Ovary (tissue), 9 donors: ENCODE results near the gene MYBPC2. TPM values are rescaled to one million over a fixed set of nuclear protein-coding genes. Genes with fewer than 3 reads are reported as not detected.

Source experiments
- DNase-seq, 5 donors: peaks; one replicate each; pipeline ENCODE4 v3.0.0-alpha.2; 2019 to 2020
- H3K27ac ChIP-seq, 2 donors: fragments of 200-600 bp; one replicate each; pipeline versions ENCODE4 v1.5.1 to v1.8.0; 2019 to 2022
- H3K27me3 ChIP-seq: fragments of 200-600 bp; one replicate; pipeline ENCODE4 v1.8.0; 2022
- H3K36me3 ChIP-seq: fragments of 200-600 bp; sonication (generic); one replicate; pipeline ENCODE4 v1.5.1; 2019
- H3K4me1 ChIP-seq: one replicate; pipeline ENCODE4 v1.8.1; 2013; ENCODE audit warnings: mild to moderate bottlenecking, moderate library complexity; ENCODE audit not compliant: insufficient read depth
- H3K4me3 ChIP-seq: fragments of 200-600 bp; sonication (generic); one replicate; pipeline ENCODE4 v1.5.1; 2017
- H3K9me3 ChIP-seq, 2 donors: fragments of 200-600 bp in 1 of 2; sonication (generic) in 1 of 2; one replicate each; pipeline versions ENCODE4 v1.5.1 to v1.8.1; 2013 to 2019; ENCODE audit warnings: mild to moderate bottlenecking in 1 of 2, moderate library complexity in 1 of 2
- EP300 ChIP-seq: sonication (generic); formaldehyde crosslinking; IDR thresholded peaks from one replicate; pipeline ENCODE4 v1.6.1; 2017; ENCODE audit warnings: antibody characterized with exemption
- POLR2A ChIP-seq: fragments of 450-650 bp; IDR thresholded peaks from one replicate; pipeline ENCODE4 v1.6.1; 2017; ENCODE audit warnings: antibody characterized with exemption, mild to moderate bottlenecking, moderate library complexity
- WGBS, 3 donors: extraction: QIAGEN DNeasy Blood & Tissue Kit in 1 of 3; methylation state at CpG; one replicate each; pipeline versions ENCODE4 v1.1.5 to v1.1.7; 2013 to 2017; 5-methylcytosine and 5-hydroxymethylcytosine counted together
- intact Hi-C, 4 donors: fragments of 100-400 bp; cut with DNase I; formaldehyde crosslinking; loops; one replicate each; pipeline versions ENCODE4 v1.11.0 to v1.15.1; 2022 to 2023
- polyA plus RNA-seq, 2 donors: library from polyadenylated mRNA; stranded (reverse); fragments of 200-250 nt in 1 of 2; fragments of 350-450 nt in 1 of 2; fragmentation: Illumina TruSeq in 1 of 2; extraction: RNeasy Lipid Tissue Mini Kit (QIAGEN cat#74804) in 1 of 2; gene quantifications; one replicate each; pipeline ENCODE4 v1.2.3, GENCODE V29; 2013 to 2014
- total RNA-seq, 7 donors: library from RNA; depleted of rRNA in 2 of 7; stranded (reverse); fragments of >200 nt in 2 of 7; fragmentation: NEBNext Ultra II Directional in 3 of 7; extraction: Animal tissue kit (Norgen Biotek cat#: 25700) in 3 of 7; gene quantifications; one replicate each; pipeline versions ENCODE4 v1.1.0 to v1.2.4, GENCODE V29; 2016 to 2023
- TF ChIP-seq, protein P1 (sequence below), 3 donors: fragments of 450-650 bp in 2 of 3; fragments of 200-600 bp in 1 of 3; IDR thresholded peaks; one replicate each; pipeline versions ENCODE4 v1.5.1 to v1.8.0; 2016 to 2022; ENCODE audit warnings: antibody characterized with exemption in 3 of 3, mild to moderate bottlenecking in 1 of 3
- donor health status: DM: no; HTN: no; CAD: no; lungs with moderate emphysema.
- donor health status: DM: no; HTN: no; CAD: no.
- donor health status: Bipolar disorder and iron deficiency.
- donor health status: DM: yes; HTN: yes; CAD: no.
- donor health status: DM: no; HTN: no; CAD: no.
- donor health status: DM: yes; HTN: yes; CAD: no.

Gene MYBPC2
- total and polyA plus RNA-seq, 9 donors = 0.05 to 0.28 (median 0.10) TPM; not detected in 5

DNA sequence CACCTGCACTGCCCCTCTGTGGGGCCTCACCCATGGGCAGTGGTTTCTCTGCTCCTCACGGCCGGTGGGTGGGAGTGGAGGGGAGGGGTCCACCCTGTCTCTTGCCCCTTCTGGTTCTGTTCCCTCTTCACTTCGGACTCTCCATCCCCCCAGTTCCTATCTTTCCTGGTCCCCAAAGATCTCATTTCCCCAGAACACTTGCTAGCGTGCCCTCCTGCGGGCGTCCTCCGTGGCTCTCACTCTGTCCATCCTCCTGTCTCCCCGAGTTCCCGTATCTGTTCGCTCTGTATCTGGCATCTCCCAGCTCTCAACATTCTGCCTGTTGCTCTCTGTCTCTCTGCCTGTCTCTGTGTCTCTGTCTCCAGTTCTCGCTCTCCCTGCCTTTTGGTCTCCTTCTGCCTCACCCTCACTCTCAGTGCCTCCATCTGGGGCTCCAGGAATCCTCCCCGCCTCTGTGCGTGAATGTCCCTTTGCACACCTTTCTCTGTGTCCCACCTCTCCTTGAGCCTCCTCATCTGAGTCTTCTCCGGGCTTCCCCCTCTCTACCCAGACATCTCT, 13.6 kb upstream of the MYBPC2 start:
- TF ChIP-seq EP300 = no peak
- TF ChIP-seq, protein P1, sequence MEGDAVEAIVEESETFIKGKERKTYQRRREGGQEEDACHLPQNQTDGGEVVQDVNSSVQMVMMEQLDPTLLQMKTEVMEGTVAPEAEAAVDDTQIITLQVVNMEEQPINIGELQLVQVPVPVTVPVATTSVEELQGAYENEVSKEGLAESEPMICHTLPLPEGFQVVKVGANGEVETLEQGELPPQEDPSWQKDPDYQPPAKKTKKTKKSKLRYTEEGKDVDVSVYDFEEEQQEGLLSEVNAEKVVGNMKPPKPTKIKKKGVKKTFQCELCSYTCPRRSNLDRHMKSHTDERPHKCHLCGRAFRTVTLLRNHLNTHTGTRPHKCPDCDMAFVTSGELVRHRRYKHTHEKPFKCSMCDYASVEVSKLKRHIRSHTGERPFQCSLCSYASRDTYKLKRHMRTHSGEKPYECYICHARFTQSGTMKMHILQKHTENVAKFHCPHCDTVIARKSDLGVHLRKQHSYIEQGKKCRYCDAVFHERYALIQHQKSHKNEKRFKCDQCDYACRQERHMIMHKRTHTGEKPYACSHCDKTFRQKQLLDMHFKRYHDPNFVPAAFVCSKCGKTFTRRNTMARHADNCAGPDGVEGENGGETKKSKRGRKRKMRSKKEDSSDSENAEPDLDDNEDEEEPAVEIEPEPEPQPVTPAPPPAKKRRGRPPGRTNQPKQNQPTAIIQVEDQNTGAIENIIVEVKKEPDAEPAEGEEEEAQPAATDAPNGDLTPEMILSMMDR (IDR thresholded peaks at IDR 0.05) = no peak
- TF ChIP-seq POLR2A = no peak
- peaks cover 2% of the 10 kb centered on the region for H3K4me1 ChIP-seq
- intact Hi-C loops = loop anchor here in 2 of 4 donors (5.0 to 10.0 kb wide), 3 partner anchors 54 to 274 kb away; partner anchors contain the start of gene NAPSA (in 1 of the 2)
- no peaks in the 10 kb centered on the region for H3K36me3 ChIP-seq
- 10 to 11% (median 10%) methylated on average over 14 of the region's 14 CpGs for WGBS, 3 donors
- no peak overlapping the region for H3K27ac ChIP-seq
- no peak overlapping the region for H3K4me3 ChIP-seq
- no peaks in the 10 kb centered on the region for H3K9me3 ChIP-seq
- no peak for DNase-seq
- H3K27me3 ChIP-seq = no peaks in the 10 kb centered on the region

DNA sequence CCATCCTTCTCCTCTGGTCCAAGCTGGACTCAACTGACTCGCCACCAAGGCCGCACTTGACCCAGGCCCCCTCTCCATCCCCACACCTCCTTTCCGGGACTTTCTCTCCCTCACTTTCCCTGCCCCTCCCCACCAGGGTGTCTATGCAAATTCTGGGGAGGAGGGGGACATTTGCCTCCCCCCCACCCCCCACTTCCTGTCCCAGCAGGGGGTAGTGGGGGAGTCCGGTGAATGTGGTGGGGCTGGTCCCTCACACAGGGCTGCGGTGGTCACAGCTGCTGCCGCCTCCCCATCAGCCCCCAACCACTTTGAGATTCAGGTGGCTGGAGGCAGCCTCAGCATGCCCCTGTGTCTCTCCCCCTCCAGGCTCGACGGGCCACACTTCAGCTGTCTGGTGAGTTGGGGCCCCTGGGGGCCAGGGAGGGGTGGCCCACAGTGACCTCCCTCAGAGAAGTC, 13.1 kb upstream of the MYBPC2 start:
- 16 to 26% (median 21%) methylated on average over 8 of the region's 8 CpGs for WGBS, 3 donors
- DNase-seq = no peak
- intact Hi-C loops = loop anchor here in 2 of 4 donors (5.0 to 10.0 kb wide), 3 partner anchors 55 to 275 kb away; partner anchors contain the start of gene NAPSA (in 1 of the 2)
- H3K27ac ChIP-seq = no peak overlapping the region
- H3K4me3 ChIP-seq = no peak overlapping the region
- H3K36me3 ChIP-seq = no peaks in the 10 kb centered on the region
- H3K4me1 ChIP-seq = peaks cover 1% of the 10 kb centered on the region
- TF ChIP-seq EP300 (no peak), POLR2A (no peak)
- TF ChIP-seq, protein P1 (IDR thresholded peaks at IDR 0.05) = no peak
- H3K9me3 ChIP-seq = no peaks in the 10 kb centered on the region
- H3K27me3 ChIP-seq = no peaks in the 10 kb centered on the region

DNA sequence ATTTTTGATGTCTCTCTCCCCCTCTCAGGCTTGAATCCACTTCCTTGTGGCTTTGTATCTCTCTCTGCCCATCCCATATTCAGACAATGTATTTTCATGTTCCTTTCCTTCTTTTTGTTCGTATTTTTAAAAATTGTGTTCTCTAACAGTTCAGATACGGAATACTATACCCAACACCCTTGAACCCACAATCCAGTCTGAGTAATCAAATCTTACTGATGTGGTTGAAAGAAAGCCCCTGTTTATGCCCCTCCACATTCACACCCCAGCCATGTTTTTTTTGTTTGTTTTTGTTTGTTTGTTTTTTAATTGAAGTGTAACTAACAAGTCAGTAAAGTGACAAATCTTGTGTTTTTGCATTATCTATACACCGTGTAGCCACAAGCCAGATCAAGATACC, 12.6 kb upstream of the MYBPC2 start:
- Histone ChIP-seq H3K27ac (no peak overlapping the region), H3K4me1 (no peaks in the 10 kb centered on the region), H3K4me3 (no peak overlapping the region), H3K9me3 (no peaks in the 10 kb centered on the region), H3K27me3 (no peaks in the 10 kb centered on the region), H3K36me3 (no peaks in the 10 kb centered on the region)
- TF ChIP-seq POLR2A = no peak
- TF ChIP-seq, protein P1 (IDR thresholded peaks at IDR 0.05) = no peak
- TF ChIP-seq EP300 = no peak
- intact Hi-C loops = no loop called here
- no peak for DNase-seq
- WGBS, 3 donors = 24 to 34% (median 30%) methylated on average over 3 of the region's 3 CpGs

DNA sequence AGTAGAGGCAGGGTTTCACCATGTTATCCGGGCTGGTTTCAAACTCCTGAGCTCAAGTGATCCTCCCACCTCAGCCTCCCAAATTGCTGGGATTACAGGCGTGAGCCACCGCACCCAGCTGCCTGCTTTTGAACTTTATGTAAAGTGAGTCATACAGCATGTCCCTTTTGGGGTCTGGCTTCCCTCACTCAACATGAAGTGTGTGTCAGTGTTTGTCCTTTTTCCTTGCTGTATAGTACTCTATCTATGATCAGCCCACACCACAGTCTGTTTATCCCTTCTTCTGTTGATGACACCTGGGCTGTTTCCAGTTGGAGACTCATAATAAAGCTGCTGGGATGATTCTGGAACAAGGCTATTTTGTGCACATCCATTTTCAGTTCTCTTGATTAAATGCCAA, 11.9 kb upstream of the MYBPC2 start:
- 61 to 71% (median 69%) methylated on average over 3 of the region's 3 CpGs for WGBS, 3 donors
- no peak for DNase-seq
- no peaks in the 10 kb centered on the region for H3K27me3 ChIP-seq

More for the DNA sequence above, 11.9 kb upstream of the MYBPC2 start:
- Histone ChIP-seq H3K9me3 (no peaks in the 10 kb centered on the region), H3K4me3 (no peak overlapping the region), H3K4me1 (no peaks in the 10 kb centered on the region), H3K36me3 (no peaks in the 10 kb centered on the region), H3K27ac (no peak overlapping the region)
- intact Hi-C loops = no loop called here
- TF ChIP-seq, protein P1 (IDR thresholded peaks at IDR 0.05) = no peak
- TF ChIP-seq EP300 (no peak), POLR2A (no peak)
